Daoy (cell line): ENCODE measurements around the gene RAB36. TPM values are rescaled to one million over a fixed set of nuclear protein-coding genes. Genes with fewer than 3 reads are reported as not detected.

Experiments used
- DNase-seq: peaks from one replicate; pipeline ENCODE4 v3.0.0-alpha.2; 2015; ENCODE audit warnings: low read depth
- total RNA-seq: library from RNA; depleted of rRNA; stranded (reverse); fragments of >200 nt; shearing (Covaris generic); gene quantifications from 2 replicates; pipeline ENCODE4 v1.2.3, GENCODE V29; 2014

Gene RAB36
- total RNA-seq, 1 experiment from 2014 or later, result 2.2 TPM

DNA sequence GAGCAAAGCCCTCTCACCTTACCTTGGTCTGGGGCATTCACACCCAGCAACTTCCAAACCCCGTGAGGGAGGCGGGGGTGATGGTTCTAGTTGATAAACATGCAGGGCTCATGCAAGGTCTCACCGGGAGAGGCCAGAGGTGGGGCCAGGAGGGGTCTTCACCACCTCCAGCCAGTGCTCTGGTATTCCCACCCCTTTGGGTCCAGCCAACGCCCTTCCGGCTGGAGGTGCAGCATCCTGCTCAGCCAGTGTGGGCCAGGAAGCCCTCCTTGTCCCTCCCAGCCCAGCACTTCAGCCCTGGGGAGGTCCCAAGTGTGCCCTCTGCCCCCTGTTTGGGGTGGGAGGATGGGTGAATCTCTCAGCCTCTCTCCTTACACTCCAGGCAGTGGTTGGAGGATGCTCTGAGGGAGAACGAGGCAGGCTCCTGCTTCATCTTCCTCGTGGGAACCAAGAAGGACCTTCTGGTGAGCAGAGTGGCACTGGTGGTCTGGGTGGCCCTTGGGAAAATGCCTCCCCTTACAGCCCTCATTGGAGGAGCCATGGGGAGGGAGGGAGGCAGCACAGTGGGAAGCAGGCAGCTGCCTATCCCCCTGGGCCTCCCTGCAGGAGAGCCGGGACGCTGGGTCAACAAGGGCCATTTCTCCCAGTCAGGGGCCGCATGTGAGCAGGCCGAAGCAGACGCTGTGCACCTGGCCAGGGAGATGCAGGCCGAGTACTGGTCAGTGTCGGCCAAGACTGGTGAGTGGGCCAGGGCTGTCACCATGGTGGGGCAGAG is 13.4 kb downstream of the RAB36 start:
- DNase-seq, result no peak

GRCh38 chr22:23159291-23159630 is 14.0 kb downstream of the RAB36 start:
- no peak for DNase-seq

GRCh38 chr22:23161029-23161428 is 15.8 kb downstream of the RAB36 start:
- DNase-seq, result no peak

DNA sequence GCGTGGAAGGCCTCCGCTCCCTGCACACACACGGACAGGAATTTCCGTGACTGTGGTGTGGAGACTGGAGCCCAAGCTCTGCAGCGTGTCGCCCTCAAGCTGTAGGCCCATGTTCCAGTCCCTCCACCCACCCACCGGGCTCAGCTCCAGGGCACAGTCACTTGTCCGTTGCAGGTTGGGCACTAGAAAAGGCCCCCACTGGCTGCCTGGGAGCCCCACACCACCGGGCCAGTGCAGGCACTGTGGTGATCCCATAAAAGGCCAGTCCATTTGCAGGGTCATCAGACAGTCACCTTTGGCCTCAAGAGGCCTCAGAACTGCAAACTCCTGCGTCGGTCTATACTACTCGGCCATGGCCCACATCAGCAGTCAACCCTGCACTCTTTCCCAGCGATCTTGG is 16.3 kb downstream of the RAB36 start:
- no peak for DNase-seq

- DNase-seq, result no peak
Observed at GRCh38 chr22:23163665-23164064, 18.4 kb downstream of the RAB36 start.

DNA sequence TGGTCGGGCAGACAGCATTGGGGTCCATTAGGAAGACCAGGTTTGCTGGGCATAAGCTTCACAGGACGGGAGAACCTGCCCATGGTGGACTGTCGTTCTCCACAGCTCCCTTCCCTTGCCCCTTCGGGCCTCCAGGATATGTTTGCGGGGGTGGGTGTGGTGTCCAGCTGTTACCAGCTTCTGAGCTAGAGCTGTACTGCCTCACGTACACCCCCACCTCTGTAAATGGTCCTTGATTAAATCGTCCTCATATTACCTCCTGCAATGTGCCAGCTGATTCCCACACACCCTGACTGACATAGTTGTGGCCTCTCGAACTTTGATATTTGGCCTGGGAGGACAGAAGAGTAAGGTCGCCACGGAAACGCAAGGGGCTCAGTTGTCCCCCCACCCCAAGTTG is 18.8 kb downstream of the RAB36 start:
- DNase-seq, result no peak

DNA sequence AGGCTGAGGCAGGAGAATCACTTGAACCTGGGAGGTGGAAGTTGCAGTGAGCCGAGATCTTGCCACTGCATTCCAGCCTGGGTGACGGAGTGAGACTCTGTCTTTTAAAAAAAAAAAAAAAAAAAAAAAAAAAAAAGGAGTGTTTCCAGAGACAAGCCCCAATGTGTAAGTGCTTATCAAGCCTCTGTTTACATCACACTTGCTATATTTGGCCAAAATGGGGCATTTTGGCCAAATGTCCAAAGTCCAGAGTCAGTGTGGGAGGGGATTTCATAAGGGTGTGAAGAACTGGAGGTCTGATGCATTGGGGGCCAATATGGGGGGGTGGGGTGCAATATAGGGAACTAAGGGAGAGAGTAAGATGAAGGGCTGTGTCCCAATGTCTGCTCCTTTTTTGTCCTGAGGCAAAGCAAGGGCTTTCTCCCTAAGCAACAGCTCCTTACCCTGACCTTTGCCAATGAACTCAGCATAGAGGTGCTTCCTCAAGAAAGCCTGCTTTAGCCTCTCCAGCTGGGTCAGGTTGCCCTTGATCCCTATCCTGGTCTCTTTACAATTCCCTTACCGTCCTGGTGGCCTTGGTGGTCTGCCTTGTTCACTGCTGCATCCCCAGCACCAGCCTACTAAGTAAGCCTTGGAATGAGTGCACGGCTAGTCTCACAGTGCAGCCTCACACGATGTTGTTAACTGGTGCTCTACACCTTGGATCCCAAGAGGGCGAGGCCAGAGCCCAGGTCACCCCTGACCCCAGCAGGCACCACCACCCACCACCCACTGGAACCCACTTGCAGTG is 21.0 kb downstream of the RAB36 start:
- no peak for DNase-seq

- DNase-seq, result no peak
Observed at GRCh38 chr22:23166841-23167616, 21.8 kb downstream of the RAB36 start.

DNA sequence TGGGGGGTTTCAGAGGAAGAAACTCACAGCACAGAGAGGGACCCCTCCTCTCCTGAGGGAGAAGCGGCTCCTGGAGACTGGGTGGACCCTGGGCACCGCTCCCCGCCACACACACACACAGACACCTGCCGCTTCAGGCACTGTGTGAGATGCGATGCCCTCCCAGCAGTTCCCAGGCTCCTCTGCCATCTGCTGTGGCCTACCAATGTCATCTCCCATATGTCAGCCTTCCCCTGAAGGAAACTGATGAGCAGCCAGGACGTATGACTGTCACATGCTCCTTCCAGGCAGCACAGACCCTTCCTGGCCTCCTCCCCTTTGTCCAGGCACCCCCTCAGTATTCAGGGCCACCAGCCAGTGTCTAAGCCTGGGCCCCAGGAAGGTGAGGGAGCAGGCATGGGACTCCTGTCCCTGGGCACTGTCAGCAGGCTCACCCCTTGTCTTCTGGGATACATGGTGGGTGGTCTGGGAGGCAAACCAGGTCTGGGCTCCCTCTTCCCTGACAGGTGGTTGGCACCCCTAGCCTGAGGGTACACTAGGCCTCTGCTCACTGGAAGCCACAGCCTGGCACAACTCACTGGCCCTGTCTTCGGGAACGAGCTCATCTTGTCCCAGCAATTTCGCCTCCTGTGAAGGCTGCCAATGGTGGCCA is 23.2 kb downstream of the RAB36 start:
- DNase-seq, result no peak

GRCh38 chr22:23169043-23169406 is 23.7 kb downstream of the RAB36 start:
- DNase-seq, result no peak

- no peak for DNase-seq
Observed at GRCh38 chr22:23175817-23176644, 30.8 kb downstream of the RAB36 start.

GRCh38 chr22:23176645-23177027 is 31.4 kb downstream of the RAB36 start:
- no peak for DNase-seq

DNA sequence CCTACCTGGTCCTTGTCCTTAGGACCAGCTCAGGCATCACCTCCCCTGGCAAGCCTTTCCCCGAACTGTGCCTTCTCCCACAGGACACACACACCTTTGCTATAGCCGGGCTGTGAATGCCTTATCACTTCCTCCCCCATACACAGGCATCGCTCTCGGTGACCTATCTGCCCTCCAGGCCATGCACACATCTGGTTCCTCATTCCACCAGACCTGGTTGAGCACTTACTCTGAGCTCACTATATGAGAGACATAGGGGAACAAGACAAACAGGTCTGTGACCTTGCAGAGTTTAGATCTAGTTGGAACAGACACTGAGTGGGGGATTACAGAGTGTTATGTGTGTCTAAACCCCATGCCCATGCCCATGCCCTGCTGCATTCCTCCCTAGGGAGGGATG is 31.9 kb downstream of the RAB36 start:
- DNase-seq, result no peak

- peak; percentile 71 for DNase-seq
Observed at GRCh38 chr22:23178512-23179254, 33.4 kb downstream of the RAB36 start.

GRCh38 chr22:23179381-23180299 is 34.4 kb downstream of the RAB36 start:
- DNase-seq, result no peak

- DNase-seq, result peak; percentile 76
Observed at GRCh38 chr22:23180301-23180892, 35.1 kb downstream of the RAB36 start, which contains the start of gene BCR. BCR (plus strand) TSS chr22:23180509; CDS start chr22:23180961, 452 bp downstream.

- DNase-seq, result no peak
Observed at GRCh38 chr22:23180893-23181720, 35.8 kb downstream of the RAB36 start.

DNA sequence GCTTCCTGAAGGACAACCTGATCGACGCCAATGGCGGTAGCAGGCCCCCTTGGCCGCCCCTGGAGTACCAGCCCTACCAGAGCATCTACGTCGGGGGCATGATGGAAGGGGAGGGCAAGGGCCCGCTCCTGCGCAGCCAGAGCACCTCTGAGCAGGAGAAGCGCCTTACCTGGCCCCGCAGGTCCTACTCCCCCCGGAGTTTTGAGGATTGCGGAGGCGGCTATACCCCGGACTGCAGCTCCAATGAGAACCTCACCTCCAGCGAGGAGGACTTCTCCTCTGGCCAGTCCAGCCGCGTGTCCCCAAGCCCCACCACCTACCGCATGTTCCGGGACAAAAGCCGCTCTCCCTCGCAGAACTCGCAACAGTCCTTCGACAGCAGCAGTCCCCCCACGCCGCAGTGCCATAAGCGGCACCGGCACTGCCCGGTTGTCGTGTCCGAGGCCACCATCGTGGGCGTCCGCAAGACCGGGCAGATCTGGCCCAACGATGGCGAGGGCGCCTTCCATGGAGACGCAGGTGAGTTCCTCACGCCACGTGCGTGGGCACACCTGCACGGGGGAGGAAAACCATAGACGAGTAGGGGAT is 36.5 kb downstream of the RAB36 start:
- DNase-seq, result no peak
